ENCODE data around the gene PPP2R2B. TPM values are rescaled to one million over a fixed set of nuclear protein-coding genes. Genes with fewer than 3 reads are reported as not detected.

PPP2R2B gene
- total RNA-seq, 1 experiment from 2014 or later: not detected

DNA sequence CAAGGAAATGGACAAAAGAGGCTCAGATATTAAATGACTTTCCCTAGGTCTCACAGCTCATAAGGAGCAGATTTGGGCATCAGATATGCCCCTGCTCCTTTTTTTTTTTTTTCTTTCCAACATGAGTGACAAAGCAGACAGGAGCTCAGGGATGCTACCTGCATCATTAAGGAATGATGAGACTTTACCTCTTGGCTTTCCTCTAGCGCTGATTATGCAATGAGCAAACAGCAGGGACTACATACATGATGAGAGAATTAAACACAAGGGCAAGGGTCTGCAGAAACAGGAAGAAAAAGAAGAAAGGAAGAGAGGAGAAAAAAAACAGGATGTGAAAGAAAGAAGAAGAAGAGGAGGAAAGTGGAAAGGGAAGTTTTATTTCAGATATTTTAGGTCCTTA, 179.9 kb downstream of the PPP2R2B start:
- Histone ChIP-seq H3K9me3 (ENCODE audit: low read length) (no peaks in the 10 kb centered on the region), H3K4me2 (ENCODE audit: low read length) (no peak overlapping the region), H3K9me2 (replicated peaks; ENCODE audit: low read length) (no peaks in the 10 kb centered on the region), H3F3A (ENCODE audit: low read length, unreplicated experiment) (no peaks in the 10 kb centered on the region), H3K36me3 (ENCODE audit: low read depth, low read length) (no peaks in the 10 kb centered on the region), H4K20me1 (ENCODE audit: low read length) (no peaks in the 10 kb centered on the region), H3K9ac (ENCODE audit: low read length) (no peak overlapping the region), H3K27me3 (ENCODE audit: low read length) (peaks cover 63% of the 10 kb centered on the region), H3K27ac (ENCODE audit: low read length) (no peak overlapping the region), H3K79me2 (ENCODE audit: low read length) (no peaks in the 10 kb centered on the region), H2AFZ (ENCODE audit: low read length) (no peak overlapping the region), H3K4me1 (ENCODE audit: insufficient read depth, low read length) (no peaks in the 10 kb centered on the region), H3K4me3 (ENCODE audit: low read length) (no peak overlapping the region)
- intact Hi-C loops (cut with micrococcal nuclease): no loop called here
- CTCF ChIA-PET: no interaction called here
- no peak for TF ChIP-seq EZH2phosphoT487 (IDR thresholded peaks at IDR 0.05; ENCODE audit: borderline replicate concordance, low read length)
- TF ChIP-seq, protein P1, sequence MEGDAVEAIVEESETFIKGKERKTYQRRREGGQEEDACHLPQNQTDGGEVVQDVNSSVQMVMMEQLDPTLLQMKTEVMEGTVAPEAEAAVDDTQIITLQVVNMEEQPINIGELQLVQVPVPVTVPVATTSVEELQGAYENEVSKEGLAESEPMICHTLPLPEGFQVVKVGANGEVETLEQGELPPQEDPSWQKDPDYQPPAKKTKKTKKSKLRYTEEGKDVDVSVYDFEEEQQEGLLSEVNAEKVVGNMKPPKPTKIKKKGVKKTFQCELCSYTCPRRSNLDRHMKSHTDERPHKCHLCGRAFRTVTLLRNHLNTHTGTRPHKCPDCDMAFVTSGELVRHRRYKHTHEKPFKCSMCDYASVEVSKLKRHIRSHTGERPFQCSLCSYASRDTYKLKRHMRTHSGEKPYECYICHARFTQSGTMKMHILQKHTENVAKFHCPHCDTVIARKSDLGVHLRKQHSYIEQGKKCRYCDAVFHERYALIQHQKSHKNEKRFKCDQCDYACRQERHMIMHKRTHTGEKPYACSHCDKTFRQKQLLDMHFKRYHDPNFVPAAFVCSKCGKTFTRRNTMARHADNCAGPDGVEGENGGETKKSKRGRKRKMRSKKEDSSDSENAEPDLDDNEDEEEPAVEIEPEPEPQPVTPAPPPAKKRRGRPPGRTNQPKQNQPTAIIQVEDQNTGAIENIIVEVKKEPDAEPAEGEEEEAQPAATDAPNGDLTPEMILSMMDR (conservative IDR thresholded peaks at IDR 0.05; ENCODE audit: low read depth, low read length): no peak
- TF ChIP-seq EZH2 (IDR thresholded peaks at IDR 0.05; ENCODE audit: low read length, unreplicated experiment): no peak
- POLR2A ChIA-PET (ENCODE audit: unreplicated experiment): no interaction called here
- BruUV-seq (replicated peaks): no TSS peak
- DNase-seq (no peak), ATAC-seq (no peak)

DNA sequence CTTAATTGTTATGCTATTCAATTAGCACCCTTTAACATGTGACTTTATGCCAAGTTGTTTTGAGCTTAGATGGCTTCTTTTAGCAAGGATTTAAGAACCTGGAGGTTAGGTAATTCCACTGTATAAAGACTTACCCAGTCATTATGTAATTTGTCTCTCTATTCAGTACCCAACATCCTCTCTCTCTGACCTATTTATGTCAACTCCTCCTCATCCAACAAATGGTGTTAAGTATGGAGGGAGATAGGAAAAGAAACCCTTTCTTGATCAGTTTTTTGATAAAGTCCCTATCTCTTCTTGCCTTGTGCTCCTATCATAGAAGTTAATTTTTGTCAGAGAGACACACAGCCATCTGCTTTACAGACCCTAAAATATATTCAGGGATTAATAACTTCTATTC, 181.3 kb downstream of the PPP2R2B start:
- Histone ChIP-seq H4K20me1 (ENCODE audit: low read length) (no peaks in the 10 kb centered on the region), H3K9me2 (replicated peaks; ENCODE audit: low read length) (no peaks in the 10 kb centered on the region), H3K79me2 (ENCODE audit: low read length) (no peaks in the 10 kb centered on the region), H3K36me3 (ENCODE audit: low read depth, low read length) (no peaks in the 10 kb centered on the region), H3F3A (ENCODE audit: low read length, unreplicated experiment) (no peaks in the 10 kb centered on the region), H3K4me1 (ENCODE audit: insufficient read depth, low read length) (no peaks in the 10 kb centered on the region), H2AFZ (ENCODE audit: low read length) (no peak overlapping the region), H3K27ac (ENCODE audit: low read length) (no peak overlapping the region), H3K4me3 (ENCODE audit: low read length) (no peak overlapping the region), H3K9me3 (ENCODE audit: low read length) (no peaks in the 10 kb centered on the region), H3K4me2 (ENCODE audit: low read length) (no peak overlapping the region), H3K27me3 (ENCODE audit: low read length) (peaks cover 74% of the 10 kb centered on the region), H3K9ac (ENCODE audit: low read length) (no peak overlapping the region)
- DNase-seq (no peak), ATAC-seq (no peak)
- TF ChIP-seq EZH2phosphoT487 (IDR thresholded peaks at IDR 0.05; ENCODE audit: borderline replicate concordance, low read length) (no peak), EZH2 (IDR thresholded peaks at IDR 0.05; ENCODE audit: low read length, unreplicated experiment) (no peak)
- TF ChIP-seq, protein P1 (conservative IDR thresholded peaks at IDR 0.05; ENCODE audit: low read depth, low read length): no peak
- intact Hi-C loops (cut with micrococcal nuclease): no loop called here
- ChIA-PET CTCF (no interaction called here), POLR2A (ENCODE audit: unreplicated experiment) (no interaction called here)
- BruUV-seq (replicated peaks): no TSS peak

DNA sequence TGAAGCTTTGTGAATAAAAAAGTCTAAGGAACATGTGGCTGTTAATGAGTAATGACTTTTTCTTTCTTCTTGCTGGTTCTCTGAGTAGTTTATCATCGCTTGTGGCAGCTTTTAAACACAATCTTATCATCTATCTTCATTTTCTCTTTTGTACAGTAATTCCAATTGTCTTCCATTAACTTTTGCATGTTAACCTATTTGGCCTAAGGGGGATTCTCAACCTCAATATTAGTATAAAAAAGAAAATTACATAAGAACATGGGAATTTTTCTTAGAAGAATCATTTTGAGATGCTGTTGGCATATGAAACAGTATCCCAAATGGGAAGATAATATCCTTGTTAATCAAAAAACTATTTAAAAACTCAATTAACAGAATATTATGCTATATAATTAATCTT, 182.9 kb downstream of the PPP2R2B start:
- Histone ChIP-seq H3K27me3 (ENCODE audit: low read length) (peaks cover 78% of the 10 kb centered on the region), H3K4me1 (ENCODE audit: insufficient read depth, low read length) (no peaks in the 10 kb centered on the region), H3K79me2 (ENCODE audit: low read length) (no peaks in the 10 kb centered on the region), H3F3A (ENCODE audit: low read length, unreplicated experiment) (no peaks in the 10 kb centered on the region), H3K4me3 (ENCODE audit: low read length) (no peak overlapping the region), H3K36me3 (ENCODE audit: low read depth, low read length) (no peaks in the 10 kb centered on the region), H3K27ac (ENCODE audit: low read length) (no peak overlapping the region), H3K4me2 (ENCODE audit: low read length) (no peak overlapping the region), H4K20me1 (ENCODE audit: low read length) (no peaks in the 10 kb centered on the region), H3K9me3 (ENCODE audit: low read length) (no peaks in the 10 kb centered on the region), H2AFZ (ENCODE audit: low read length) (no peak overlapping the region), H3K9me2 (replicated peaks; ENCODE audit: low read length) (no peaks in the 10 kb centered on the region), H3K9ac (ENCODE audit: low read length) (no peak overlapping the region)
- CTCF ChIA-PET: no interaction called here
- DNase-seq (no peak), ATAC-seq (no peak)
- BruUV-seq (replicated peaks): no TSS peak
- intact Hi-C loops (cut with micrococcal nuclease): no loop called here
- TF ChIP-seq EZH2phosphoT487 (IDR thresholded peaks at IDR 0.05; ENCODE audit: borderline replicate concordance, low read length) (no peak), EZH2 (IDR thresholded peaks at IDR 0.05; ENCODE audit: low read length, unreplicated experiment) (no peak)
- TF ChIP-seq, protein P1 (conservative IDR thresholded peaks at IDR 0.05; ENCODE audit: low read depth, low read length): no peak
- POLR2A ChIA-PET (ENCODE audit: unreplicated experiment): no interaction called here

Measured in PC-3 (cell line).